ENCODE results near the gene PLXNA4.

PLXNA4 gene

GRCh38 chr7:132098327-132098726, 477.9 kb downstream of the PLXNA4 start:
- no peak overlapping the region for H3K4me3 ChIP-seq (ENCODE audit: low read depth, low read length)
- DNase-seq (ENCODE audit: low read depth) = no peak
- TF ChIP-seq, protein P1, sequence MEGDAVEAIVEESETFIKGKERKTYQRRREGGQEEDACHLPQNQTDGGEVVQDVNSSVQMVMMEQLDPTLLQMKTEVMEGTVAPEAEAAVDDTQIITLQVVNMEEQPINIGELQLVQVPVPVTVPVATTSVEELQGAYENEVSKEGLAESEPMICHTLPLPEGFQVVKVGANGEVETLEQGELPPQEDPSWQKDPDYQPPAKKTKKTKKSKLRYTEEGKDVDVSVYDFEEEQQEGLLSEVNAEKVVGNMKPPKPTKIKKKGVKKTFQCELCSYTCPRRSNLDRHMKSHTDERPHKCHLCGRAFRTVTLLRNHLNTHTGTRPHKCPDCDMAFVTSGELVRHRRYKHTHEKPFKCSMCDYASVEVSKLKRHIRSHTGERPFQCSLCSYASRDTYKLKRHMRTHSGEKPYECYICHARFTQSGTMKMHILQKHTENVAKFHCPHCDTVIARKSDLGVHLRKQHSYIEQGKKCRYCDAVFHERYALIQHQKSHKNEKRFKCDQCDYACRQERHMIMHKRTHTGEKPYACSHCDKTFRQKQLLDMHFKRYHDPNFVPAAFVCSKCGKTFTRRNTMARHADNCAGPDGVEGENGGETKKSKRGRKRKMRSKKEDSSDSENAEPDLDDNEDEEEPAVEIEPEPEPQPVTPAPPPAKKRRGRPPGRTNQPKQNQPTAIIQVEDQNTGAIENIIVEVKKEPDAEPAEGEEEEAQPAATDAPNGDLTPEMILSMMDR (IDR thresholded peaks at IDR 0.05; ENCODE audit: insufficient read depth, low read depth, low read length, missing control alignments) = no peak

DNA sequence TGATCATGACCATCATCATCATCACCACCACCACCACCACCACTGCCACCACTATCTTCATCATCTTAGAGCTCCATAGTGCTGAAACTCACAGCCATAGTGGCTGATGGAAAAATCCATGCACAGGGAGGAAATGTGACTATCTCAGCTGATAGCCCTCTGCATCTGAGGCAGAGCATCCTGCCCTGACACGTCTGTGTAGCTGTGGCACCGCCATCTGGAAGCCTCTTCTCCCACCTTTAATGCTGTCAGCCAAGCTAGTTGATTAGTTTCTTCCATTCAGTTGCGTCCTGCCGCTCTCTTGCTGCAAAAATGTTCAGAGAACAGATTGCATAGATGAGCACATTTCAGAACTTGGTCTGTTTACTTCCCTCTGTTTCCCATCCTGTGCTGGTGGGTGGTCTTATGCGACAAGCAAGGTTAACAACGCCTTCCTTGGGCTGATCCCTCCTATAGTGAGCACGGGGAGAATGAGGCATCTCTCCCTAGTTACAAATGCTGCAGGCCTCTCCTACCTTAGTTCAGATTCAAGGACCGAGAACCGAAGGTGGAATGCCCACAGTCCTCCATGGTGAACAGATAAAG, 478.6 kb downstream of the PLXNA4 start:
- TF ChIP-seq, protein P1 (IDR thresholded peaks at IDR 0.05; ENCODE audit: insufficient read depth, low read depth, low read length, missing control alignments) = no peak
- no peak overlapping the region for H3K4me3 ChIP-seq (ENCODE audit: low read depth, low read length)
- DNase-seq (ENCODE audit: low read depth) = no peak

DNA sequence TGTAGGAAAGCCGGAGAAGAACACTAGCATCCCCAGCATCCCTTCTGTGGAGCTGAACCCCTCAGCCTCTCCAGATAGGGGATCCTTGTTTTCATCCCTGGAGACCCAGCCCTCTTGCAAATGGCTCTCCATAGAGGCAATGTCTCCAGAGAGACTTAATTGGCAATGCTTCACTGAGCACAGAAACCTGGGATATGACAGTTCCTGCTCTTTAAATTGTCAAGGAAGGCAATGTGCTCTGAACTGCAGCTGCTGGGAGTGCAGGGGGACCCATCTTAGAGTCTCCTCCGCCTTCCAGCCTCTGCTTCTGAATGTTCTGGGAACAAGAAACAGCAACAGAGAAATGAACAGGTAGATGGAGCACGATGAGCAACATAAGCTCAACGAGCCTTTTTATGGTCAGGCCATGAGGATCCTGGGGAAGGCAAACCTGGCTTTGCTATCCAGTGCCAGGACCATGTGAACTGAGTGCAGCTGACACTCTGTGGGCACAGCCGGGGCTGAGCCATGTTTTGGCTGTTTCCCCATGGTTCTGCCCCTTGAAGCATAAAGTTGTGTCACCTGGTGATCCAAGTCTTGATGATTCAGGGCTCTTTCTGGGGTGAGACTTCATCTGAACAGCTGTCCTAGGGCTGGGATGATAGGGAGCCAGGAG, 481.0 kb downstream of the PLXNA4 start:
- DNase-seq (ENCODE audit: low read depth) = no peak
- no peak overlapping the region for H3K4me3 ChIP-seq (ENCODE audit: low read depth, low read length)
- TF ChIP-seq, protein P1 (IDR thresholded peaks at IDR 0.05; ENCODE audit: insufficient read depth, low read depth, low read length, missing control alignments) = no peak

- no peak overlapping the region for H3K4me3 ChIP-seq (ENCODE audit: low read depth, low read length)
- TF ChIP-seq, protein P1 (IDR thresholded peaks at IDR 0.05; ENCODE audit: insufficient read depth, low read depth, low read length, missing control alignments) = no peak
- DNase-seq (ENCODE audit: low read depth) = no peak
These were observed 484.2 kb downstream of the PLXNA4 start for GRCh38 chr7:132092106-132092505.

- TF ChIP-seq, protein P1 (IDR thresholded peaks at IDR 0.05; ENCODE audit: insufficient read depth, low read depth, low read length, missing control alignments) = no peak
These were observed 484.6 kb downstream of the PLXNA4 start for GRCh38 chr7:132091706-132092105.

DNA sequence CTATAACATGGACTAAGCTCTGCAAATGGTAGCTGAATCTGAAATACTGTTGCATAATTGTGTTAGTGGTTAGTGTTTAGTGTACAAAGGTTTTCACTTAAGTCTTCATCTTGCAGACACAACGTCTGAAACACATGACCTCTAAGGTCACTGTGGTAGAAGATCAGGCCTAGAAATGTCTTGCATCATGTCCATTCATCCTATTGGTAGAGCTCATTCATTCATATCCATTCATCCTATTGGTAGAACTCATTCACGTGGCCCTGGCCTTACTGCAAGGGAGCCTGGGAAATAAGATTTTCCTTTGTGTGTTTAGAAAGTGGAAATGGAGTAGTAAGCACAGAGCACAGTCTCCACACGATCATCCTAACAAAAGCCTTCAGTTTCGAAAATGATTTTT, 485.8 kb downstream of the PLXNA4 start:
- TF ChIP-seq, protein P1 (IDR thresholded peaks at IDR 0.05; ENCODE audit: insufficient read depth, low read depth, low read length, missing control alignments) = no peak
- no peak overlapping the region for H3K4me3 ChIP-seq (ENCODE audit: low read depth, low read length)
- DNase-seq (ENCODE audit: low read depth) = no peak

More at GRCh38 chr7:132091706-132092105, 484.6 kb downstream of the PLXNA4 start:
- no peak for DNase-seq (ENCODE audit: low read depth)
- no peak overlapping the region for H3K4me3 ChIP-seq (ENCODE audit: low read depth, low read length)

GRCh38 chr7:132089356-132089755, 486.9 kb downstream of the PLXNA4 start:
- no peak for DNase-seq (ENCODE audit: low read depth)
- no peak overlapping the region for H3K4me3 ChIP-seq (ENCODE audit: low read depth, low read length)
- TF ChIP-seq, protein P1 (IDR thresholded peaks at IDR 0.05; ENCODE audit: insufficient read depth, low read depth, low read length, missing control alignments) = no peak

Data from GM12865 (cell line).